Activated CD8-positive, alpha-beta T cell treated with anti-CD3 and anti-CD28 coated beads, Interleukin-2, amount 10 ng/mL, durations not matched to agents 7 days and 5 days (primary cell): ENCODE results near the gene BANP. TPM values are rescaled to one million over a fixed set of nuclear protein-coding genes. Genes with fewer than 3 reads are reported as not detected.

Source experiments
- ATAC-seq: fragments of 150-1000 bp; cut with Tn5 transposase; one replicate; pipeline ENCODE4 v1.10.0; 2021; ENCODE audit warnings: moderate library complexity
- CTCF ChIA-PET: fragments of 350-600 bp; sonication (Branson Sonifier 250); formaldehyde crosslinking; loops from one replicate; lab custom pipeline; 2021; ENCODE audit warnings: antibody characterized with exemption; lab: Charles Lee
- POLR2A ChIA-PET: fragments of 350-600 bp; sonication (Branson Sonifier 250); formaldehyde crosslinking; loops from one replicate; lab custom pipeline; 2021; ENCODE audit warnings: antibody characterized with exemption; lab: Charles Lee
- DNase-seq: peaks from one replicate; pipeline ENCODE4 v3.0.0-alpha.2; 2020
- H3K27ac Mint-ChIP-seq: one replicate; pipeline ENCODE4 v1.8.0; 2021; ENCODE audit warnings: mild to moderate bottlenecking, mixed read lengths
- H3K27me3 Mint-ChIP-seq: one replicate; pipeline ENCODE4 v1.8.0; 2021; ENCODE audit warnings: low read depth, mixed read lengths
- H3K36me3 Mint-ChIP-seq: one replicate; pipeline ENCODE4 v1.8.0; 2021; ENCODE audit warnings: low read depth, mixed read lengths
- H3K4me1 Mint-ChIP-seq: one replicate; pipeline ENCODE4 v1.8.0; 2021; ENCODE audit warnings: low read depth, mixed read lengths
- H3K4me3 Mint-ChIP-seq: one replicate; pipeline ENCODE4 v1.8.0; 2021; ENCODE audit warnings: mild to moderate bottlenecking, mixed read lengths
- H3K9me3 Mint-ChIP-seq: one replicate; pipeline ENCODE4 v1.8.0; 2022; ENCODE audit warnings: mixed read lengths; ENCODE audit not compliant: insufficient read depth
- total RNA-seq, 2 experiments: library from RNA; stranded (reverse); gene quantifications; one replicate each; pipeline ENCODE4 v1.2.3, GENCODE V29; 2021

BANP gene
- total RNA-seq, 2 experiments from 2014 or later: 34.1 to 39.8 TPM

GRCh38 chr16:87918338-87918737, 32.9 kb upstream of the BANP start:
- no peaks in the 10 kb centered on the region for H3K4me1 Mint-ChIP-seq
- H3K27me3 Mint-ChIP-seq: peaks cover 6% of the 10 kb centered on the region
- no peak for ATAC-seq
- no peak overlapping the region for H3K27ac Mint-ChIP-seq
- POLR2A ChIA-PET: no interaction called here
- H3K9me3 Mint-ChIP-seq: no peaks in the 10 kb centered on the region
- no peak overlapping the region for H3K4me3 Mint-ChIP-seq
- no peaks in the 10 kb centered on the region for H3K36me3 Mint-ChIP-seq
- DNase-seq: no peak
- CTCF ChIA-PET: interaction anchor here (0.7 kb wide), 1 partner anchor 68 kb away, joined by 3 read pairs; no protein-coding TSS in a partner anchor

- H3K27ac Mint-ChIP-seq: no peak overlapping the region
- DNase-seq (no peak), ATAC-seq (no peak)
- no peaks in the 10 kb centered on the region for H3K9me3 Mint-ChIP-seq
- peaks cover 6% of the 10 kb centered on the region for H3K27me3 Mint-ChIP-seq
- POLR2A ChIA-PET: no interaction called here
- H3K36me3 Mint-ChIP-seq: no peaks in the 10 kb centered on the region
- H3K4me1 Mint-ChIP-seq: no peaks in the 10 kb centered on the region
- CTCF ChIA-PET: no interaction called here
- no peak overlapping the region for H3K4me3 Mint-ChIP-seq
These were observed 32.2 kb upstream of the BANP start for GRCh38 chr16:87918866-87919680.

- POLR2A ChIA-PET: no interaction called here
- ATAC-seq: no peak
- no peak for DNase-seq
- CTCF ChIA-PET: no interaction called here
- no peaks in the 10 kb centered on the region for H3K9me3 Mint-ChIP-seq
- no peaks in the 10 kb centered on the region for H3K36me3 Mint-ChIP-seq
- H3K27me3 Mint-ChIP-seq: peaks cover 6% of the 10 kb centered on the region
- no peak overlapping the region for H3K4me3 Mint-ChIP-seq
- no peak overlapping the region for H3K27ac Mint-ChIP-seq
- no peaks in the 10 kb centered on the region for H3K4me1 Mint-ChIP-seq
These were observed 31.6 kb upstream of the BANP start for GRCh38 chr16:87919681-87919994.

GRCh38 chr16:87921236-87921773, 29.9 kb upstream of the BANP start:
- H3K27me3 Mint-ChIP-seq: peaks cover 18% of the 10 kb centered on the region
- no peak overlapping the region for H3K4me3 Mint-ChIP-seq
- ChIA-PET POLR2A (no interaction called here), CTCF (no interaction called here)
- no peaks in the 10 kb centered on the region for H3K9me3 Mint-ChIP-seq
- H3K4me1 Mint-ChIP-seq: peaks cover 2% of the 10 kb centered on the region
- ATAC-seq (no peak), DNase-seq (no peak)
- no peak overlapping the region for H3K27ac Mint-ChIP-seq
- no peaks in the 10 kb centered on the region for H3K36me3 Mint-ChIP-seq

- ChIA-PET CTCF (no interaction called here), POLR2A (no interaction called here)
- H3K27ac Mint-ChIP-seq: no peak overlapping the region
- H3K36me3 Mint-ChIP-seq: no peaks in the 10 kb centered on the region
- peaks cover 7% of the 10 kb centered on the region for H3K4me1 Mint-ChIP-seq
- DNase-seq (no peak), ATAC-seq (no peak)
- no peak overlapping the region for H3K4me3 Mint-ChIP-seq
- no peaks in the 10 kb centered on the region for H3K9me3 Mint-ChIP-seq
- peaks cover 21% of the 10 kb centered on the region for H3K27me3 Mint-ChIP-seq
These were observed 28.9 kb upstream of the BANP start for GRCh38 chr16:87922250-87922871.

GRCh38 chr16:87924041-87924810, 27.0 kb upstream of the BANP start:
- H3K9me3 Mint-ChIP-seq: no peaks in the 10 kb centered on the region
- H3K4me3 Mint-ChIP-seq: no peak overlapping the region
- H3K27ac Mint-ChIP-seq: no peak overlapping the region
- ChIA-PET POLR2A (interaction anchor here (0.6 kb wide), 1 partner anchor 73 kb away, joined by 3 read pairs; no protein-coding TSS in a partner anchor), CTCF (interaction anchor here (2.4 kb wide), 1 partner anchor 74 kb away, joined by 8 read pairs; no protein-coding TSS in a partner anchor)
- DNase-seq (no peak), ATAC-seq (no peak)
- peaks cover 7% of the 10 kb centered on the region for H3K4me1 Mint-ChIP-seq
- peaks cover 17% of the 10 kb centered on the region for H3K27me3 Mint-ChIP-seq
- no peaks in the 10 kb centered on the region for H3K36me3 Mint-ChIP-seq

GRCh38 chr16:87924811-87925670, 26.2 kb upstream of the BANP start:
- H3K27ac Mint-ChIP-seq: no peak overlapping the region
- POLR2A ChIA-PET: interaction anchor here (0.6 kb wide), 1 partner anchor 73 kb away, joined by 3 read pairs; no protein-coding TSS in a partner anchor
- no peak overlapping the region for H3K4me3 Mint-ChIP-seq
- peaks cover 17% of the 10 kb centered on the region for H3K27me3 Mint-ChIP-seq
- H3K4me1 Mint-ChIP-seq: peaks cover 7% of the 10 kb centered on the region
- H3K9me3 Mint-ChIP-seq: no peaks in the 10 kb centered on the region
- ATAC-seq: no peak
- no peak for DNase-seq
- CTCF ChIA-PET: interaction anchor here (2.4 kb wide), 1 partner anchor 75 kb away, joined by 8 read pairs; no protein-coding TSS in a partner anchor
- no peaks in the 10 kb centered on the region for H3K36me3 Mint-ChIP-seq

- ChIA-PET POLR2A (no interaction called here), CTCF (interaction anchor here (1.0 to 2.4 kb wide), 3 partner anchors 31 to 148 kb away, joined by 3 to 8 read pairs (median 7); no protein-coding TSS in a partner anchor)
- Mint-ChIP-seq H3K27ac (no peak overlapping the region), H3K27me3 (peaks cover 17% of the 10 kb centered on the region), H3K4me3 (no peak overlapping the region), H3K4me1 (peaks cover 7% of the 10 kb centered on the region), H3K9me3 (no peaks in the 10 kb centered on the region), H3K36me3 (no peaks in the 10 kb centered on the region)
- DNase-seq: no peak
- ATAC-seq: no peak
These were observed 24.7 kb upstream of the BANP start for GRCh38 chr16:87926246-87927194.

GRCh38 chr16:87927195-87927562, 24.1 kb upstream of the BANP start:
- POLR2A ChIA-PET: no interaction called here

GRCh38 chr16:87929986-87930385, 21.2 kb upstream of the BANP start:
- CTCF ChIA-PET: interaction anchor here (1.4 kb wide), 1 partner anchor 32 kb away, joined by 3 read pairs; no protein-coding TSS in a partner anchor

More at GRCh38 chr16:87927195-87927562, 24.1 kb upstream of the BANP start:
- ATAC-seq (no peak), DNase-seq (no peak)
- Mint-ChIP-seq H3K27ac (no peak overlapping the region), H3K36me3 (no peaks in the 10 kb centered on the region), H3K27me3 (peaks cover 17% of the 10 kb centered on the region), H3K9me3 (no peaks in the 10 kb centered on the region), H3K4me3 (no peak overlapping the region), H3K4me1 (peaks cover 7% of the 10 kb centered on the region)
- CTCF ChIA-PET: interaction anchor here (1.9 kb wide), 1 partner anchor 148 kb away, joined by 7 read pairs; no protein-coding TSS in a partner anchor

More at GRCh38 chr16:87929986-87930385, 21.2 kb upstream of the BANP start:
- H3K27me3 Mint-ChIP-seq: peaks cover 14% of the 10 kb centered on the region
- DNase-seq (no peak), ATAC-seq (no peak)
- POLR2A ChIA-PET: no interaction called here
- peaks cover 7% of the 10 kb centered on the region for H3K4me1 Mint-ChIP-seq
- no peak overlapping the region for H3K27ac Mint-ChIP-seq
- H3K9me3 Mint-ChIP-seq: no peaks in the 10 kb centered on the region
- H3K36me3 Mint-ChIP-seq: no peaks in the 10 kb centered on the region
- H3K4me3 Mint-ChIP-seq: no peak overlapping the region
